ENCODE measurements around the gene TCEAL8.

Gene TCEAL8

DNA sequence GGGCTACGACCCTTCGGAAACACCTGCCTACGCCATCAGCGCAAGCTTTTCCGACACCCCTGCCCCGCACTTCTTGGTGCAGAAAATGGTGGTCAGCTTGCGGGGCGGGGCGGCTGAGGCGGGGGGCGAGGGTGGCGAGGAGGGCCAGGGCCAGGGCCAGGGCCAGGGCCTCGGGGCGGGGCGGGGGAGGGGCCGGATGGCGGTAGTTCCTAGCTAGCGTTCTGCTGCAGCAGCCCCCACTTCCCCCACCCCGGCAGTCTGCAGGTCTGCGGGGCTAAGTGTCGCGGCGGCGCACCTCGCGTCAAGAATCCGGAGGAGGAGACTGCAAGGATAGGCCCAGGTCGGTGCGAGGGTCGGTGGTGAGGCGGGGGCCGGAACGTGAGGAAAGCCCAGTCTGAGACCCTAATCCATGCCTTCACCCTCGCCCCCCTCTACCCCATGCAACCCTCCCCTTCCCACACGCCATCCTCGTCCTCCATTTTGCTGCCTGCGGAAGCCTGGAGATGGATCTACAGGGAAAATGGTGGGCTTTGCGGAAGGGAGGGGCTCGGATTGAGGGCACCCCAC, 39.4 kb downstream of the TCEAL8 start:
- DNase-seq (ENCODE audit: extremely low read depth in 1 of 2, low read depth in 1 of 2): peak in 1 of 2 donors; percentile 17

GRCh38 chrX:103214870-103215424, 40.0 kb downstream of the TCEAL8 start, which contains the start of gene BEX4:
Gene BEX4, plus strand, starts transcription at chrX:103215108. Its CDS starts 1,046 bp downstream, at chrX:103216154.
- peak; percentile 55 to 66 for DNase-seq (ENCODE audit: extremely low read depth in 1 of 2, low read depth in 1 of 2)

DNA sequence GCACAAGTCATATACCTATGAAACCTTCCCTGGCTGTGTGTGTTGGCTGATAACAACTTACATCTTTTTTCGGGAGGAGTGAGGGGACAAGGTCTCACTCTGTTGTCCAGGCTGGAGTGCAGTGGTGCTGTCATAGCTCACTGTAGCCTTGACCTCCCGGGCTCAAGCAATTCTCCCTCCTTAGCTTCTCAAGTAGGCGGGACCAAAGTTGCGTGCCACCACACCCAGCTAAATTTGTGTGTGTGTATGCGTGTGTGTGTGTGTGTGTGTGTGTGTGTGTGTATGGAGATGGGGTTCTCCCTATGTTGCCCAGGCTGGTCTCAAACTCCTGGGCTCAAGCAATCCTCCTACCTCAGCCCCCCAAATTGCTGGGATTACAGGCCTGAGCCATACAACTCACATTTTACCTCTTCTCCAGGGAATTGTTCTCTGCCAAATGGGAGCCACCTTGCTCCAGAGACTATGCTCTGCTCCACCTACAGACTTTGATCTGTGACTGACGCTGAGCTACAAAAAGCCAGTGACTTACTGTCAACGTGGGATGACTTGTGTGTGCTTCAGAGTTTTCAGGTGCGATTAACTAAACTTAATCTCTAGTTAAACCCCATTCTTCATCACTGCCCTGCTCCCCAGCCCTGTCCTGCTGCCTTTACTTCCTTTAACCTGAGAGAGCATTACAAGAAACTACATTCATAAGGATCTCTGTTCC, 42.1 kb downstream of the TCEAL8 start:
- DNase-seq (ENCODE audit: extremely low read depth in 1 of 2, low read depth in 1 of 2): no peak

DNA sequence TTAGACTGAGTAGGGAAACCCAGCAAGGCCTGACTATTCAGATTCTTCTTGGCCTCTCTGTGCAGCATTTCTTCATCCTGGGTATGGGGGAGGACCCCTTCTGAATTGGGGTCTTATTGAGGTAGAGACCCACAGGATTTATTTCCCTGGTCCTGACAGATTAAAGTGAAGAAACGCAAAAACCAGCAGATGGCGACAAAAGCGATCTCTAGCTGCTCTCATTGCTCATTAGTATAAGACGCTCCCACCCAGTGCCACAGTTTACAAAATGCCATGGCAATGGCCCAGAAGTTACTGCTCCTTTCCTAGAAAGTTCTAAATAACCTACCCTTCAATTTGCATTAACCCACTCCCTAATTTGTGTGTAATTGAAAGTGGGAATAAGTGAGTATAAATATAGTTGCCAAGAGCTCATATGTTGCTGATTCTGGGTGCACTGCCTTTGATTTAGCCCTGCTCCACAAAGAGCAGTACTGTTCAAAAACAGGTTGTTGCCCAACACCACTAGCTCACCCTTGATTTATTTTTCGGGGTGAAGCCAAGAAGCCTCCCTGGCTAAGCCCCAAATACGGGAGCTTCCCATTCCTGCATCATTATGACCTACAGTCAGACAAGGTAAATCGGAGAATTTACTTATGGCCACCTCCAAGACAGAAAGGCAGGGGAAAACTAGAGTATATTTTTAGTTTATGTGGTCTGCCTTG, 43.8 kb downstream of the TCEAL8 start:
- peak in 1 of 2 donors; percentile 5 for DNase-seq (ENCODE audit: extremely low read depth in 1 of 2, low read depth in 1 of 2)

DNA sequence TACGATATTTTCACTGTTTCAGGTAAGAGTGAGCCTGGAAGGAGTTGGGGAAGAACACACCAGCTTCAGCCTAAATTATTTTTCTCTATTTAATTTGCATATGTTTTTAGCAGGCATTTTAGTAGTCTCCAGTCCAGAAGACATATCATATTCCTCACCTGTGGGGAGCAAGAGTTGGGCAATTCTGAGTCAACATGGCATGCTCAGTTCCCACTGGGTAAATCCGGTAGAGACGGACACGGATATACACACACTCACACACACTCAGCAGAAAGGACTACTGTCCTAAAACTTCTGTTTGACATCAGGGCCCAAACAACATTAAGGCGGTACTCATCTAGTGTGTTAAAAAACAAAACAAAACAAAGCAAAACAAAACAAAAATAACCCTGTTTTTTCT, 44.9 kb downstream of the TCEAL8 start:
- no peak for DNase-seq (ENCODE audit: extremely low read depth in 1 of 2, low read depth in 1 of 2)

All from activated CD8-positive, alpha-beta memory T cell treated with anti-CD3 and anti-CD28 coated beads for 1 hour (primary cell).